ENCODE results near the gene STAT5B.

DNA sequence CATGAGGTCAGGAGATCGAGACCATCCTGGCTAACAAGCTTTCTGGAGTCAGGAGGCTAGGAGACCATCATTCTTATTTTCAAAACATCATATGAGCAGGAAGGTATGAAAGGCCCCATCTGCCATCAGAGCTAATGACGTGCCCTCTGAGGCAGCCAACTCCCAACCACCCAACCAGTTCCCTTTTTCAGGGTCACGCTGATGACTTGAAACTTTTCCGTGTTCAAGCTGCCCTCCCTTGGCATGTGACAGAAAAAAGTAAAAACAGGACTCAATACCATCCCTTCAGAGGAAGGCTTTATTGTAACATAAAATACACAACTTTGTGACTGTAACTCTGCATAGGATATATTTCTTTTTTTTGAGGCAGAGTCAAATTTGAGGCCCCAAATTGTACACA is 77.3 kb downstream of the STAT5B start:
- TF ChIP-seq, protein P1, sequence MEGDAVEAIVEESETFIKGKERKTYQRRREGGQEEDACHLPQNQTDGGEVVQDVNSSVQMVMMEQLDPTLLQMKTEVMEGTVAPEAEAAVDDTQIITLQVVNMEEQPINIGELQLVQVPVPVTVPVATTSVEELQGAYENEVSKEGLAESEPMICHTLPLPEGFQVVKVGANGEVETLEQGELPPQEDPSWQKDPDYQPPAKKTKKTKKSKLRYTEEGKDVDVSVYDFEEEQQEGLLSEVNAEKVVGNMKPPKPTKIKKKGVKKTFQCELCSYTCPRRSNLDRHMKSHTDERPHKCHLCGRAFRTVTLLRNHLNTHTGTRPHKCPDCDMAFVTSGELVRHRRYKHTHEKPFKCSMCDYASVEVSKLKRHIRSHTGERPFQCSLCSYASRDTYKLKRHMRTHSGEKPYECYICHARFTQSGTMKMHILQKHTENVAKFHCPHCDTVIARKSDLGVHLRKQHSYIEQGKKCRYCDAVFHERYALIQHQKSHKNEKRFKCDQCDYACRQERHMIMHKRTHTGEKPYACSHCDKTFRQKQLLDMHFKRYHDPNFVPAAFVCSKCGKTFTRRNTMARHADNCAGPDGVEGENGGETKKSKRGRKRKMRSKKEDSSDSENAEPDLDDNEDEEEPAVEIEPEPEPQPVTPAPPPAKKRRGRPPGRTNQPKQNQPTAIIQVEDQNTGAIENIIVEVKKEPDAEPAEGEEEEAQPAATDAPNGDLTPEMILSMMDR (IDR thresholded peaks at IDR 0.05; ENCODE audit: insufficient read depth, low read depth, low read length), result no peak
- TF ChIP-seq EZH2 (IDR thresholded peaks at IDR 0.05; ENCODE audit: insufficient read depth, low read length), result no peak

Measured in astrocyte (in vitro differentiated cells and primary cell).